Gastroesophageal sphincter (tissue), 4 donors: ENCODE measurements around the gene FAAP24. TPM values are rescaled to one million over a fixed set of nuclear protein-coding genes. Genes with fewer than 3 reads are reported as not detected.
"Not testable (repeated sequence)": the region's sequence is repeated elsewhere in the genome, so short reads cannot be mapped to it uniquely, and the experiment has no call there.

ENCODE experiments used
- ATAC-seq: fragments of 150-250 bp; one replicate; pipeline ENCODE4 v1.9.1; 2016; ENCODE audit warnings: mild to moderate bottlenecking, moderate library complexity
- H3K27ac ChIP-seq, 4 donors: fragments of 200-600 bp; sonication (generic) in 3 of 4; 1 replicate in 3 of 4; 2 replicates in 1 of 4; pipeline ENCODE4 v1.5.1; 2016 to 2019
- H3K27me3 ChIP-seq: fragments of 200-600 bp; sonication (generic); one replicate; pipeline ENCODE4 v1.5.1; 2019
- H3K36me3 ChIP-seq, 2 donors: fragments of 200-600 bp; sonication (generic); one replicate each; pipeline ENCODE4 v1.5.1; 2019; ENCODE audit warnings: control low read depth in 1 of 2
- H3K4me1 ChIP-seq, 3 donors: fragments of 200-600 bp; sonication (generic); 1 replicate in 2 of 3; 2 replicates in 1 of 3; pipeline ENCODE4 v1.5.1; 2016 to 2019; ENCODE audit warnings: control low read depth in 2 of 3
- H3K4me3 ChIP-seq, 2 donors: fragments of 200-600 bp; sonication (generic); one replicate each; pipeline ENCODE4 v1.5.1; 2019; ENCODE audit warnings: mild to moderate bottlenecking in 1 of 2, moderate library complexity in 1 of 2
- H3K9me3 ChIP-seq, 3 donors: fragments of 200-600 bp; sonication (generic); one replicate each; pipeline ENCODE4 v1.5.1; 2017 to 2019; ENCODE audit warnings: control low read depth in 2 of 3
- EP300 ChIP-seq: sonication (generic); formaldehyde crosslinking; IDR thresholded peaks from one replicate; pipeline ENCODE4 v1.6.1; 2017; ENCODE audit warnings: antibody characterized with exemption, mild to moderate bottlenecking
- POLR2A ChIP-seq, 2 donors: fragments of 450-650 bp; IDR thresholded peaks; one replicate each; pipeline ENCODE4 v1.6.1; 2017; ENCODE audit warnings: antibody characterized with exemption in 2 of 2, mild to moderate bottlenecking in 2 of 2, moderate library complexity in 1 of 2
- POLR2AphosphoS5 ChIP-seq: sonication (generic); formaldehyde crosslinking; IDR thresholded peaks from one replicate; pipeline ENCODE4 v1.6.1; 2017; ENCODE audit warnings: antibody characterized with exemption
- WGBS, 2 donors: methylation state at CpG; one replicate each; pipeline ENCODE4 v1.1.5; 2018; ENCODE audit warnings: low coverage in 1 of 2; 5-methylcytosine and 5-hydroxymethylcytosine counted together
- total RNA-seq, 4 donors: library from RNA; depleted of rRNA; stranded (reverse); fragments of >200 nt; gene quantifications; one replicate each; pipeline ENCODE4 v1.1.0, GENCODE V29; 2016
- TF ChIP-seq, protein P1 (sequence below), 4 experiments: fragments of 200-600 bp in 2 of 4; fragments of 450-650 bp in 2 of 4; sonication (generic) in 1 of 4; IDR thresholded peaks; one replicate each; pipeline ENCODE4 v1.5.1; 2017 to 2019; ENCODE audit warnings: antibody characterized with exemption in 4 of 4, mild to moderate bottlenecking in 2 of 4, moderate library complexity in 2 of 4

The FAAP24 gene
- total RNA-seq, 4 donors from 2014 or later: 0.27 to 2.5 (median 1.2) TPM

DNA sequence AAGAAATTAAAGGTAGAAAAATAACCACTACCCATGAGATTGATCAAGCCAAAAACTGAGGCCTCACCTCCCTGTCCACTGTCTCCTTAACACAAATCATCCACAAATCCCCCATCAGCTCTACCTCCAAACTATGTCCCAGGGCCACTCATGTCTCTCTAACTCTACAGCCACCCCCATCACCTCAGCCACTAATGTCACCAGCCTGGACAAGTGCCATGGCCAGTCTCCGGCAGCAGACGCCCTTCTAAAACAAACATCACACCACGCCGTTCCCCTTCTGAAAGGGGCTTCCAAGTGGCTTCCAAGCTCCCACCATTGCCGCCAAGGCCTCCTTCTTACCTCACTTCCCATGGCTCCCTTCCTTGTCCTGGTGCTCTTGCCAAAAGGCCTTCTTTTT lies 16.2 kb downstream of the FAAP24 start:
- not testable (repeated sequence) for H3K4me1 ChIP-seq, H3K4me3 ChIP-seq, H3K36me3 ChIP-seq, ATAC-seq, H3K27me3 ChIP-seq, H3K9me3 ChIP-seq, H3K27ac ChIP-seq
- WGBS, 2 donors: 97 to 98% methylated on average over 4 to 5 of the region's 5 CpGs

DNA sequence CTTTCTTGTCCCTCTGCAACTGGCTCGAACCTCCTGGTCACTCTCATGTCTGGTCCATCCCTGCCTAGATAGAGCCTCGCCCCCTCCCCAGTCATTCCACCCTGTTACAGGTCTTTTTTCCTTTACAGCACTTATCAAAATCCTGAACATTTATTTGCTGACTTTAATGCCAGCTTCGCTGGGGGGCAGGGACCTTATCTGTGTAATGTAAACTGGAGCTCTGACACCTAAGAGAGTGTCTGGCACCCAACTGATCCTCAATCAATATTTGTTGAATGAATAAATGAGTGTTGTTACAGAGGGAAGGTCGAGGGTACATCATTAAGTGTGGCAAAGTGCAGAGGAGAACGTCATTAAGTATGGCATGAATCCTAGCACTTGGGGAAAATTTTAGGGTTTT lies 16.7 kb downstream of the FAAP24 start:
- ATAC-seq: no peak
- no peaks in the 10 kb centered on the region for H3K9me3 ChIP-seq
- 57 to 72% methylated on average over 4 to 5 of the region's 5 CpGs for WGBS, 2 donors
- no peaks in the 10 kb centered on the region for H3K27me3 ChIP-seq
- H3K36me3 ChIP-seq: no peaks in the 10 kb centered on the region
- TF ChIP-seq EP300 (no peak), POLR2AphosphoS5 (no peak), POLR2A (IDR thresholded peaks at IDR 0.05) (no peak)
- TF ChIP-seq, protein P1, sequence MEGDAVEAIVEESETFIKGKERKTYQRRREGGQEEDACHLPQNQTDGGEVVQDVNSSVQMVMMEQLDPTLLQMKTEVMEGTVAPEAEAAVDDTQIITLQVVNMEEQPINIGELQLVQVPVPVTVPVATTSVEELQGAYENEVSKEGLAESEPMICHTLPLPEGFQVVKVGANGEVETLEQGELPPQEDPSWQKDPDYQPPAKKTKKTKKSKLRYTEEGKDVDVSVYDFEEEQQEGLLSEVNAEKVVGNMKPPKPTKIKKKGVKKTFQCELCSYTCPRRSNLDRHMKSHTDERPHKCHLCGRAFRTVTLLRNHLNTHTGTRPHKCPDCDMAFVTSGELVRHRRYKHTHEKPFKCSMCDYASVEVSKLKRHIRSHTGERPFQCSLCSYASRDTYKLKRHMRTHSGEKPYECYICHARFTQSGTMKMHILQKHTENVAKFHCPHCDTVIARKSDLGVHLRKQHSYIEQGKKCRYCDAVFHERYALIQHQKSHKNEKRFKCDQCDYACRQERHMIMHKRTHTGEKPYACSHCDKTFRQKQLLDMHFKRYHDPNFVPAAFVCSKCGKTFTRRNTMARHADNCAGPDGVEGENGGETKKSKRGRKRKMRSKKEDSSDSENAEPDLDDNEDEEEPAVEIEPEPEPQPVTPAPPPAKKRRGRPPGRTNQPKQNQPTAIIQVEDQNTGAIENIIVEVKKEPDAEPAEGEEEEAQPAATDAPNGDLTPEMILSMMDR (IDR thresholded peaks at IDR 0.05): no peak
- H3K4me1 ChIP-seq: no peaks in the 10 kb centered on the region
- H3K4me3 ChIP-seq: no peak overlapping the region
- H3K27ac ChIP-seq: no peak overlapping the region

DNA sequence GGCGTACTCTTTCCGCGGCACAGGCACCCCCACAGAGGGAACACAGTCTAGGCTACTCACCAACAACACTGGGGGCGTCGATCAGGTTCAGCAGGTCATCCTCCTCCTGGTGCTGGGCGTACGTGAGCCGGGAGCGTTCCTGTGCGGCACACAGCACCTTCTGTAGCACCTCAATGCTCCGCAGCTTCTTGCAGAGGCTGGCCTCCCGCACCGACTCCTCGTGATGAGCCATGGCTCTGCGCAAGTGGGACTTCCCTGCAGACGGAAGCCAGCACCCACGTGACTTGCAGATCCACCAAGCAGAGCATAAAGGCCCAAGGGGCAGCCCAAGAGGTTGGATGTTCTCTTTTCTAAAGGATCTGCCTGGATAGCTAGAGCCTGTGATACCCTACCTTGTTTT lies 23.9 kb downstream of the FAAP24 start:
- H3K27ac ChIP-seq, H3K36me3 ChIP-seq, H3K9me3 ChIP-seq, H3K4me3 ChIP-seq, H3K4me1 ChIP-seq, H3K27me3 ChIP-seq, ATAC-seq: not testable (repeated sequence)
- 33% methylated on average over 2 of the region's 17 CpGs; no CpG with 5 or more reads in 1 of the 2 donors for WGBS, 2 donors

DNA sequence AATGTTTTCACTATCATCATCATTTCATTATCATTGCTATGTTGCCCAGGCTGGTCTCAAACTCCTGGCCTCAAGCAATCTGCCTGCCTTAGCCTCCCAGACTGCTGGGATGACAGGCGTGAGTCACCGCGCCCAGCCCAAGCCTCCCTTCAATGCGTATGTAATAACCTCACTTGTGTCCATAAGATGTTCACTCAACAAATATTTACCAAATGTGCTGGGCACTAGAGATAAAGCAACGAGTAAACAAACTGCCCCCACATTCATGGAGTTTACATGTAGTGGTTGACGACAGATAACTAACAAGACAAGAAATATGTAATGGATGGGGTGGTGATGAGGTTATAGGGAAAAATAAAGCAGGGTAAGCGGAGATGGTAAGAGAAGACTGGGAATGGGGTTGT lies 25.0 kb downstream of the FAAP24 start:
- 78 to 94% methylated on average over 3 to 4 of the region's 7 CpGs for WGBS, 2 donors
- not testable (repeated sequence) for ATAC-seq, H3K27me3 ChIP-seq, H3K9me3 ChIP-seq, H3K27ac ChIP-seq, H3K4me3 ChIP-seq, H3K4me1 ChIP-seq, H3K36me3 ChIP-seq

DNA sequence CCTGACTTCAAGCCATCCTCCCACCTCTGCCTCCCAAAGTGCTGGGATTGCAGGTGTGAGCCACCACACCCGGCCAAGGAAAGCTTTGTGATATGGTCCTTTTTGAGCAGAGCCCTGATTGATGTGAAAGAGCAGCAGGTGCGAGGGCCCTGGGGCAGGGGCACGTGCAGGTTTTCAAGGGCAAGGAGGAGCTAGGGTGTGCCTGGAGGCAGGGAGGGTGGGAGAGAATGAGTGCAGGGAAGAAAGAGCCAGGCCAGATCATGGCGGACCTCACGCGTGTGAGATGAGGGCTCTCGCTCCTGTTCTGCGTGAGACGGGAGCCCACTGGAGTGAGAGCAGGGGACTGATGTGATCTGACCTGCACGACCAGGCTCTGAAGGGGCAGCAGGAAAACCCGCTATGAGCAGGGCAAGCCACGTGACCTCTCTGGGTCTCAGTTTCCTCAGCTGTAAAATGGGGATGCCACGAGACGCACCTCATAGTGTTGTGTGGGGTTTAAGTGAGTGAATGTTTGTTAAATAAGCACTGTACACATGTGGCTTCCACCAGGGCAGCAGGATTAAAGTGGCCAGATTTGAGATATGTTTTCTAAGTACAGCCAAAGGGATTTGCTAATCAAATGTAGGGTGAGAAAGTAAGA lies 25.8 kb downstream of the FAAP24 start:
- Histone ChIP-seq H3K4me1 (no peaks in the 10 kb centered on the region), H3K27ac (no peak overlapping the region), H3K36me3 (peaks cover 0 to 6% of the 10 kb centered on the region in 2 donors), H3K27me3 (no peaks in the 10 kb centered on the region), H3K9me3 (no peaks in the 10 kb centered on the region), H3K4me3 (no peak overlapping the region)
- no peak for ATAC-seq
- TF ChIP-seq POLR2AphosphoS5 (no peak), POLR2A (IDR thresholded peaks at IDR 0.05) (no peak), EP300 (no peak)
- TF ChIP-seq, protein P1 (IDR thresholded peaks at IDR 0.05): no peak
- 73 to 91% methylated on average over 2 to 7 of the region's 14 CpGs for WGBS, 2 donors

DNA sequence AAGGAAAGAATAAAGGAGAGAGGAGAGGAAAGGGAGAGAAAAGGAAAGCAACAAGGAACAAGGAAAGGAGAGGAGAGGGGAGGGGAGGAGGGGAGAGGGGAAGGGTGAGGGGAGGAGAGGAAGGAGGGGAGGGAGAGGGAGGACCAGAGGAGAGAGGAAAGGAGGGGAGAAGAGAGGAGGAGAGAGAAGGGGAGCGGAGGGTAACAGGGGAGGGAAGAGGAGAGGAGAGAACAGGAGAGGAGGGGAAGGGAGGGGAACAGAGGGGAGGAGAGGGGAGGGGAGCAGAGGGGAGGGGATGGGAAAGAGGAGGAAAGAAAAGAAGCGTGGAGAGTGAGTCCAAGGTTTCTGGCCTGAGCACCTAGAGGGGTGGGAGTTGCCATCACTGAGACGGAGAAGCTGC lies 26.7 kb downstream of the FAAP24 start:
- Histone ChIP-seq H3K4me1 (no peaks in the 10 kb centered on the region), H3K9me3 (no peaks in the 10 kb centered on the region), H3K36me3 (peaks cover 0 to 6% of the 10 kb centered on the region in 2 donors), H3K27ac (no peak overlapping the region), H3K4me3 (no peak overlapping the region), H3K27me3 (no peaks in the 10 kb centered on the region)
- no peak for ATAC-seq
- TF ChIP-seq POLR2A (IDR thresholded peaks at IDR 0.05) (no peak), POLR2AphosphoS5 (no peak), EP300 (no peak)
- TF ChIP-seq, protein P1 (IDR thresholded peaks at IDR 0.05): no peak
- 53 to 86% methylated on average over 2 of the region's 3 CpGs for WGBS, 2 donors
